ENCODE results near the gene CHD8.

GRCh38 chr14:21405097-21405496, 50.8 kb downstream of the CHD8 start:
- TF ChIP-seq SOX13 (IDR thresholded peaks at IDR 0.05) (no peak), SOX13 (CRISPR knock-in tag; conservative IDR thresholded peaks at IDR 0.05 in 1 of 2, IDR thresholded peaks at IDR 0.05 in 1 of 2) (no peak), KDM5A (IDR thresholded peaks at IDR 0.05; ENCODE audit: borderline replicate concordance, low read length) (no peak), ZNF510 (CRISPR knock-in tag; IDR thresholded peaks at IDR 0.05; ENCODE audit: low read depth) (no peak), PHF8 (CRISPR knock-in tag; IDR thresholded peaks at IDR 0.05) (no peak), ADNP (CRISPR knock-in tag; IDR thresholded peaks at IDR 0.05) (no peak), KLF6 (CRISPR knock-in tag; IDR thresholded peaks at IDR 0.05) (no peak), KAT7 (CRISPR knock-in tag; IDR thresholded peaks at IDR 0.05; ENCODE audit: borderline replicate concordance) (no peak), ETV5 (CRISPR knock-in tag; IDR thresholded peaks at IDR 0.05; ENCODE audit: borderline replicate concordance) (no peak), EZH2 (conservative IDR thresholded peaks at IDR 0.05; ENCODE audit: low read depth, low read length) (no peak), POLR2AphosphoS5 (IDR thresholded peaks at IDR 0.05; ENCODE audit: low read depth, low read length) (no peak), ZBTB38 (CRISPR knock-in tag; IDR thresholded peaks at IDR 0.05) (no peak), RBAK (CRISPR knock-in tag; IDR thresholded peaks at IDR 0.05) (no peak)
